ENCODE data around the gene LIMS2.

Gene LIMS2

DNA sequence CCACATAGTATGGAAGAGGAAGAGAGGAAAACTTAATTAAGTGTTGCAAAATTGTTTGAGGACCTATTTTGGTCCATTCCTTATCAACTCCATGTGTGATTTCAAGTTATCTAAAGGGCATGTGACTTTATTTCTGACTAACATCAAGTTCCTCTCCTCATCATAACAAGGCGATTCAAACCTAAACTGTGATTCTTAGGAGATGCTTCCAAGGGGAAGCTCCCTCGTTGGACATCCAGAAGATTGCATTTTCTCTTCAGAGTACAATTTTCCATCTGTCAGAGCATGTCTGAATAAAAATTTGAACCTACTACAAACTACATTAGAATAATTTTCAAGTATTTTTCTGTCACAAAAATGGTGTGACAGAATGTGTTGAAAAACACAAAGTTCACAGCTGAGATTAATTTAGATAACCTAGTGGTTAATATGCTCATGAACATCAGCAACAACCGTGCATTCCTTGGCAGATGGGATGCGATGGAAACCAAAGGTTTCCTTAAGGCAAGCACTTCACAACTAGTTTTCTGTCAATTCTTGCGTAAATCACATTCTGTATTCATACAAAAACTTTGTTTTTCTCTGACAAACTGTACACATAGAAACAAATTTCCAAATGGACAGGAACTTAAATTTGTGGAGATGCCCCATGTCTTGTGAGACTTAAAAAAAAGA is 30.2 kb upstream of the LIMS2 start:
- intact Hi-C loops (cut with micrococcal nuclease), result no loop called here
- peaks cover 27% of the 10 kb centered on the region for H3K4me1 Mint-ChIP-seq (ENCODE audit: low read depth)
- H3K27ac Mint-ChIP-seq, result no peak overlapping the region
- H3K4me3 Mint-ChIP-seq, result no peak overlapping the region
- no peaks in the 10 kb centered on the region for H3K9me3 Mint-ChIP-seq
- no peaks in the 10 kb centered on the region for H3K27me3 Mint-ChIP-seq
- peaks cover 67% of the 10 kb centered on the region for H3K36me3 Mint-ChIP-seq (ENCODE audit: low read depth)

DNA sequence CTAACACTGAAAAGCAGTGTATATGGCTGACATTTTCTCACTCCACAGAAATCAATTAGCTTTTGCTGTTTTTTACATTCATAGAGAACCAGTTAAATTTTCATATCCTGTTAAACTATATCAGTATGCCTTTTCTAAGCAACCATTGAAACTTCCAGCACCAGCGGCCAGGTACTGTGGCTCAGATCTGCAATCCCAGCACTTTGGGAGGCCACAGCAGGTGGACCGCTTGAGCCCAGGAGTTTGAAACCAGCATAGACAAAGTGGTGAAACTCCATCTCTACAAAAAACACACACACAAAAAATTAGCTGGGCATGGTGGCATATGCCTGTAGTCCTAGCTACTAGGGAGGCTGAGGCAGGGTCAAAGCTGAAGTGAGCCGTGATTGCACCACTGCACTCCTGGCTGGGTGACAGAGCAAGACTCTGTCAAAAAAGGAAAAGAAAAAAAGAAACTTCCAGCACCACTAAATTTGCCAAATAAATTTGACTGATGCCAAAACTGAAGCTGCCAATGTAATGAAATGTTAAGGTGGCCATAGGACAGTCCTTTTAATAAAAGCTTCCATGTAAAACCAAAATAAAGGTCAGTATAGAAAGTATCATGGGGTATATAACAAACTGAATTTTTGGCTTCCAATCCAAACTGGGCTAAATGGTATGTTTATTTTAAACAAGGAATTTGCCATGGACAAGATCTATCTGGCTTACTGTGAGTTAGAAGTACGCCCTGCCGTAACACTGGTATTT is 29.5 kb upstream of the LIMS2 start:
- peaks cover 34% of the 10 kb centered on the region for H3K4me1 Mint-ChIP-seq (ENCODE audit: low read depth)
- H3K4me3 Mint-ChIP-seq, result no peak overlapping the region
- no peak overlapping the region for H3K27ac Mint-ChIP-seq
- H3K27me3 Mint-ChIP-seq, result no peaks in the 10 kb centered on the region
- intact Hi-C loops (cut with micrococcal nuclease), result loop anchor here (5.0 kb wide), 1 partner anchor 102 kb away; no protein-coding TSS in a partner anchor
- peaks cover 59% of the 10 kb centered on the region for H3K36me3 Mint-ChIP-seq (ENCODE audit: low read depth)
- H3K9me3 Mint-ChIP-seq, result no peaks in the 10 kb centered on the region

DNA sequence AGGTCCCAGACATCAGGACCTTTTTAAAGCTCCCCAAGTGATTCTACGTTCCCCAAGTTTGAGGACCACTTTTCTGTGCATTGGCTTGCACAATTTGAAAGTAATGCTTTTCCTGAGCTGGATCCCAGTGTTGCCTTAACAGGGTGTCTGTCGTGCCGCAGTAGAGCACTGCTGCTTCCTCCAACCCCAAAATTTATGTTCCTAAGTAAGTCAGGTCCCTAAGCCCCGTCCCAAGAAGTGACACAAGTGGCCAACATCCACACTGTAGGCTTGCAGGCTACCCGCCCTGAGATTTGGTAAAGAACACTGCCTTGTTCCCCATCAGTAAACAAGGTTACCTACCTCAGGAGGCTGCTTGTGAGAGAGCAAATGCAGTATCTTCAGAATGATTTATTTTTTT is 28.0 kb upstream of the LIMS2 start:
- intact Hi-C loops (cut with micrococcal nuclease), result loop anchor here (5.0 kb wide), 1 partner anchor 104 kb away; no protein-coding TSS in a partner anchor
- H3K27me3 Mint-ChIP-seq, result no peaks in the 10 kb centered on the region
- no peak overlapping the region for H3K4me3 Mint-ChIP-seq
- no peak overlapping the region for H3K27ac Mint-ChIP-seq
- no peaks in the 10 kb centered on the region for H3K9me3 Mint-ChIP-seq
- peaks cover 44% of the 10 kb centered on the region for H3K4me1 Mint-ChIP-seq (ENCODE audit: low read depth)
- peaks cover 53% of the 10 kb centered on the region for H3K36me3 Mint-ChIP-seq (ENCODE audit: low read depth)

- intact Hi-C loops (cut with micrococcal nuclease), result loop anchor here (5.0 kb wide), 1 partner anchor 105 kb away; no protein-coding TSS in a partner anchor
- peak overlapping the region; percentile 86 for H3K4me3 Mint-ChIP-seq
- no peaks in the 10 kb centered on the region for H3K9me3 Mint-ChIP-seq
- peaks cover 46% of the 10 kb centered on the region for H3K36me3 Mint-ChIP-seq (ENCODE audit: low read depth)
- no peaks in the 10 kb centered on the region for H3K27me3 Mint-ChIP-seq
- peaks cover 45% of the 10 kb centered on the region for H3K4me1 Mint-ChIP-seq (ENCODE audit: low read depth)
- H3K27ac Mint-ChIP-seq, result peak overlapping the region; percentile 99
These were observed 27.2 kb upstream of the LIMS2 start for GRCh38 chr2:127702395-127703009.

DNA sequence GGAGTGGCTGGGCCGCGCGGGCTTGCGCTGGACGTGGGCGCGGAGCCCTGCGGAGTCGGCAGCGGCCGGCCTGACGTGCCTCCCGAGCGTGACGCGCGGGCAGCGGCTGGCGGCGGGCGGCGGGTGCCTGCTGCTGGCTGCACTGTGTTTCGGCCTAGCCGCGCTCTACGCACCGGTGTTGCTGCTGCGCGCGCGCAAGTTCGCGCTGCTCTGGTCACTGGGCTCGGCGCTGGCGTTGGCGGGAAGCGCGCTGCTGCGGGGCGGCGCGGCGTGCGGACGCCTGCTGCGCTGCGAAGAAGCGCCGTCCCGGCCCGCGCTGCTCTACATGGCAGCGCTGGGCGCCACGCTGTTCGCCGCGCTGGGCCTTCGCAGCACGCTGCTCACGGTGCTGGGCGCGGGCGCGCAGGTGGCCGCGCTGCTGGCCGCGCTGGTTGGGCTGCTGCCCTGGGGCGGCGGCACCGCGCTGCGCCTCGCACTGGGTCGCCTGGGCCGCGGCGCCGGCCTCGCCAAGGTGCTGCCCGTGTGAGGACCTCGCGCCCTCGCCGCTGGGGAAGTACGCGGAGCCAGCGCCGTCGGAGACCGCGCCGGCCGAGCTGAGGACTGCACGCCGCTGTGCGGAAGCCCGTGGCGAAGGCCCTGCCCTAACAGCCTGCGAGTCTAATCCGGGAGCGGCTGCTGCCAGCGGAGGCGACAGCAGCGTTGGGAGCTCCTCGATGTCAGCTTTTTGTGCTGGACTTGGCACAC is 26.5 kb upstream of the LIMS2 start:
- peaks cover 49% of the 10 kb centered on the region for H3K4me1 Mint-ChIP-seq (ENCODE audit: low read depth)
- intact Hi-C loops (cut with micrococcal nuclease), result loop anchor here (2.0 to 5.0 kb wide), 3 partner anchors 29 to 175 kb away; partner anchors contain the start of gene IWS1

GRCh38 chr2:127701193-127701650 is 25.9 kb upstream of the LIMS2 start, which contains the start of gene SFT2D3:
Gene SFT2D3 (plus strand): TSS chr2:127701497. CDS start chr2:127701529, 32 bp downstream.
- Mint-ChIP-seq H3K36me3 (ENCODE audit: low read depth) (peaks cover 35% of the 10 kb centered on the region), H3K9me3 (no peaks in the 10 kb centered on the region), H3K4me3 (peak within 1 kb of the TSS; percentile 86), H3K27ac (peak within 1 kb of the TSS; percentile 99), H3K4me1 (ENCODE audit: low read depth) (peaks cover 52% of the 10 kb centered on the region), H3K27me3 (no peaks in the 10 kb centered on the region)
- intact Hi-C loops (cut with micrococcal nuclease), result loop anchor here (2.0 to 5.0 kb wide), 3 partner anchors 28 to 174 kb away; partner anchors contain the start of gene IWS1

More for the DNA sequence above, 26.5 kb upstream of the LIMS2 start:
- Mint-ChIP-seq H3K9me3 (no peaks in the 10 kb centered on the region), H3K36me3 (ENCODE audit: low read depth) (peaks cover 41% of the 10 kb centered on the region), H3K4me3 (peak overlapping the region; percentile 86), H3K27ac (peak overlapping the region; percentile 99), H3K27me3 (no peaks in the 10 kb centered on the region)

DNA sequence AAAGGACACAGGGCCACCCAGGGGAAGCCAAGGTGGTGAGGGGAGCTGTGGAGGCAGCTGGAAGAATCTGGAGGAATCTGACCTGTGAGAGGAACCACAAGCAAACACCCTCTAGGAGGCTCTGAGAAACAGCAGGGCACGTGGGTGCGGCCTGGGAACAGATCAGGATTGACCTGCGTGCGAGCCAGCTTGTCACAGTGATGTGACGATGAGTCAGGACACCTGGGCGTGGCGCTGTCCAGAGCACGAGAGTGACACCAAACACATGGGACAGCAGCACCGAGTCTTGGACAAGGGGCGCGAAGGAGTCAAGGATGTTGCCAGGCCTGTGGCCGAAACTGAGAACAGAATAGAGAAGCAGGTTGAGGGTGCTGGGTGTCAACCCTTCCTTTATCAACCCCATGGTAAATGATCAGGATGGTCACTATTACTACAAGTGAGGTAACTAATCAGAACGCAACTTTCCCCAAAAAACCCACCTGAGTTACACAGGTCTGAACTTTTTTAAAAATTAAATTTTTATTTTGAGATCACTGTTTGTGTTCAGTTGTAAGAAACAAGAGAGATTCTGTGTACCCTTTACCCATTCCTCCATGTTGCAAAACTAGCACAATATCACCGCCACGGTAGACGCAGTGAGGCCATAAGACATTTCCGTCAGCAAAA is 25.3 kb upstream of the LIMS2 start:
- H3K4me1 Mint-ChIP-seq (ENCODE audit: low read depth), result peaks cover 55% of the 10 kb centered on the region
- peaks cover 29% of the 10 kb centered on the region for H3K36me3 Mint-ChIP-seq (ENCODE audit: low read depth)
- H3K27ac Mint-ChIP-seq, result peak overlapping the region; percentile 99
- no peaks in the 10 kb centered on the region for H3K9me3 Mint-ChIP-seq
- intact Hi-C loops (cut with micrococcal nuclease), result loop anchor here (2.0 to 5.0 kb wide), 3 partner anchors 28 to 174 kb away; partner anchors contain the start of gene IWS1
- H3K27me3 Mint-ChIP-seq, result no peaks in the 10 kb centered on the region
- peak overlapping the region; percentile 86 for H3K4me3 Mint-ChIP-seq

DNA sequence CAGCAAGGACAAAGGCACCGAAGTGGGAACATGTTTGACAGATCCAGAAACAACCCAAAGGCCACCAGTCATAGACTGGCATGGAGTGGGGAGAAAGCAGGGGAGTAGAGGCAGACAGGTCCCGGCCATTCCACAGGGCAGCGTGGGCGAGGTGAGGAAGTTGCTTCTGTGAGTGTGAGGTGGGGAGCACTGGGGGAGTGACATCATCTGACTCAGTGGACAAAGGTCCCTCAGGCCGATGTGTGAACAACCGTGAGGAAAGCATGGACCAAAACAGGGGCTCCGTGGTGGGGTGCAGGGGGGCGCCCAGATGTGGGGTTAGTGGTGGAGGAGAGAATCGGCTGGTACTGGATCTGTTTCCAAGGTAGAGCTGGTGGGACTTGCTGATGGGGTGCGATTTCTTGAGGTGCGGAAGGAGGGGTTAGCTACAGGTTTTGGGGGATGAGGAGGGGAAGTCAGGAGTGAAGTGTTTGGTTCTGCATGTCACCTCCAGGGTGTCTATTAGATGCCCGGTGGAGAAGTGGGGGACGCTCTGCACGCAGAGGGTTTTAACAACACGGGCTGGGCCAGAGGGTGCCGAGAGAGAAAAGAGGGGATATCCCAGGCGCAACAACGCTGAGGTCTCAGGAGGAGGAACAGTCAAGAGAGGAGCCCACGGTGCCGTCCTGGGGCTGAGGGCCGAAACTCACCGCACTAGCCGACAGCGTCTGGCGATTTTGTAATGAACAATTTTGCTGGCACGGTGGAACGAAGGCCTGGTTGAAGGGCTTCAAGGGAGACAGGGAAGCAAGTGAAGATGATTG is 23.4 kb upstream of the LIMS2 start:
- Mint-ChIP-seq H3K27ac (no peak overlapping the region), H3K4me1 (ENCODE audit: low read depth) (peaks cover 43% of the 10 kb centered on the region), H3K27me3 (peaks cover 2% of the 10 kb centered on the region), H3K36me3 (ENCODE audit: low read depth) (peaks cover 15% of the 10 kb centered on the region), H3K4me3 (no peak overlapping the region), H3K9me3 (no peaks in the 10 kb centered on the region)
- intact Hi-C loops (cut with micrococcal nuclease), result no loop called here

DNA sequence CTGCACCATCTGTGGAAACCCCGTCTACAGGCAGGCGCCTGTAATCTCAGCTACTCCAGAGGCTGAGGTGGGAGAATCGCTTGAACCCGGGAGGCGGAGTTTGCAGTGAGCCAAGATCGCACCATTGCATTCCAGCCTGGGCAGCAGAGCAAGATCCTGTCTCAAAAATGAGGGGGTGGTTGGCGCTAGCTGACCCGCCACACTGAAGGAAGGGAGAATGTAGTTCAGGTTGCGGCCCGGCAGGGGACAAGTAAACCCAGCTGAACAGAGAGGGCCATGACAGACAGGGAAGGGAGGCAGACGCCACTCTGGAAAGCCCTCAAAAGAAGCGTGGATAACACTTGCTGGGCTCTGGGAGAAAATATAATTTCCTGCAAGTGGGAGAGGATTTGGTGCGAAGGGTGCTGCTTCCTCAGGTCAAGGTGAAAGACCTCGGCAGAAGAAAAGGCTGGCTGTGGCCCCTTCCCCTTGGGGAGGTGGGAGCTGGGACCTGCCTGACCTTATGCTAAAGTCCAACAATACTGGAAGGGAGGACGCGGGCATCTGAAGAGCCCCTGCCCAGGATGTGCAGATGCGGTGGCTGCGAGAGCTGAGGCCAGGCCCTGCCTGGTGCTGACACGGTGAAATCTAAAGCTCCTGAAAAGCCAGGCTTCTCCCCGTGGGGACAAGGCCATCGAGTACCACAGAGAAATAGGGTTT is 22.3 kb upstream of the LIMS2 start:
- Mint-ChIP-seq H3K27me3 (peaks cover 2% of the 10 kb centered on the region), H3K4me3 (no peak overlapping the region), H3K4me1 (ENCODE audit: low read depth) (peaks cover 42% of the 10 kb centered on the region), H3K27ac (peak overlapping the region; percentile 26), H3K9me3 (no peaks in the 10 kb centered on the region), H3K36me3 (ENCODE audit: low read depth) (peaks cover 15% of the 10 kb centered on the region)
- intact Hi-C loops (cut with micrococcal nuclease), result no loop called here

DNA sequence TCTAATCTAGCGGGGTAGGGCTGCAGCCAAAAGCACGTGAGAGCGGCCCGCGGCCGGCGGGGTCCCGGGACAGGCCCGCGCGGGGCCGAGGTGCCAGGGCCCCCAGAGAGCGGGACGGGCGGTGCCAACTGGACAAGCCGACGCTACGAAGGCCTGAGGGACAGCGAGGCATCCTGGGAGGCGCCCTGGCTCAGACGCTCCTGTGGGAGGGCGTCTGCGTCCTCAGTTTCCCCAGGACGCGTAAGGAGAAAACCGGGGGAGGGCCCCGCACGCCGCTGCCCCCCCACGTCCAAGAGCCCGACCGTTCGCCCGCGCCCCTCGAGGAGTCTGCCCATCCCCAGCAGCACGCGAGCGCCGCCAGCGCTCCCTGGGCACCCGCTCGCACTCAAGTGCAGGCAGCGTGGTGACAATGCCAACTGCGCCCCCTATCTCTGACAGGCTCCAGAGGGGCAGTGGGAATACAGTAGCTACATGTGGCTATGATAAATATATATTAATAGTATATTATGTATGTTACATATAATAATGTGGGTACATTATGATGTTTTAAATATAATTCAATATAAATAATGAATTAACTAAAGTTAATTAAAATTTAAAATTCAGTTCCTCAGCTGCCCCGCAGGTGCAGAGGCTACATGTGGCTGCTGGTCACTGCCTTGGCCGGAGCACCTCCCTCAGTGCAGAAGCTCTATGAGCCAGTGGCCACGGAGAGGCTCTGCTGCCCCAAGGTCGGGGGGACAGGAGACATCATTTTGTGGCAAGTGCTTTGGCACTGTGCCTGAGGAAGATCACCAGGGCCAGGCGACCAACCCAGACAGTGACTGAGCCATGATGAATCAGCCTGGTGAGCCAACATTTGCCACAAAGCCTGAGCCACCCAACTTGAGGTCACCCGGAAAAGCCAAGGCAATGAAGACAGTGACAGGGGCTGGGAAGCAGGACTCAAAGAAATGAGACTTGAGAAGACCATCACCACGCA is 20.5 kb upstream of the LIMS2 start:
- Mint-ChIP-seq H3K36me3 (ENCODE audit: low read depth) (peaks cover 21% of the 10 kb centered on the region), H3K27ac (no peak overlapping the region), H3K9me3 (peaks cover 16% of the 10 kb centered on the region), H3K27me3 (peaks cover 2% of the 10 kb centered on the region), H3K4me1 (ENCODE audit: low read depth) (peaks cover 31% of the 10 kb centered on the region), H3K4me3 (peak overlapping the region; percentile 50)
- intact Hi-C loops (cut with micrococcal nuclease), result no loop called here

GRCh38 chr2:127694986-127695385 is 19.7 kb upstream of the LIMS2 start:
- Mint-ChIP-seq H3K4me3 (no peak overlapping the region), H3K9me3 (peaks cover 20% of the 10 kb centered on the region), H3K27me3 (peaks cover 2% of the 10 kb centered on the region), H3K4me1 (ENCODE audit: low read depth) (peaks cover 23% of the 10 kb centered on the region), H3K36me3 (ENCODE audit: low read depth) (peaks cover 21% of the 10 kb centered on the region), H3K27ac (no peak overlapping the region)
- intact Hi-C loops (cut with micrococcal nuclease), result no loop called here

Data from dendritic cell treated with granulocyte-macrophage colony-stimulating factor and Interleukin-4, amounts not matched to agents 40 ng/mL and 50 ng/mL, for 4 days (primary cell).